NCI-H128 (cell line): ENCODE results near the gene ZMIZ1.

Experiments used
- DNase-seq: peaks from one replicate; lab custom pipeline; 2025; ENCODE audit not compliant: unreplicated experiment; lab: John Stamatoyannopoulos, UW

The ZMIZ1 gene

GRCh38 chr10:79116368-79116767 lies 47.6 kb downstream of the ZMIZ1 start:
- DNase-seq: no peak

GRCh38 chr10:79116801-79117723 lies 48.3 kb downstream of the ZMIZ1 start:
- DNase-seq: no peak

GRCh38 chr10:79118286-79119202 lies 49.8 kb downstream of the ZMIZ1 start:
- no peak for DNase-seq

- DNase-seq: no peak
Measured at GRCh38 chr10:79119306-79119705, 50.5 kb downstream of the ZMIZ1 start.

GRCh38 chr10:79123547-79123963 lies 54.8 kb downstream of the ZMIZ1 start:
- DNase-seq: no peak

- no peak for DNase-seq
Measured at GRCh38 chr10:79124066-79124465, 55.3 kb downstream of the ZMIZ1 start.

- no peak for DNase-seq
Measured at GRCh38 chr10:79125092-79125491, 56.3 kb downstream of the ZMIZ1 start.

GRCh38 chr10:79126351-79127080 lies 57.8 kb downstream of the ZMIZ1 start:
- DNase-seq: no peak

- DNase-seq: no peak
Measured at GRCh38 chr10:79127151-79127961, 58.6 kb downstream of the ZMIZ1 start.

- no peak for DNase-seq
Measured at GRCh38 chr10:79128241-79128922, 59.6 kb downstream of the ZMIZ1 start.

GRCh38 chr10:79128923-79129305 lies 60.1 kb downstream of the ZMIZ1 start:
- no peak for DNase-seq

GRCh38 chr10:79129361-79129997 lies 60.7 kb downstream of the ZMIZ1 start:
- no peak for DNase-seq

- no peak for DNase-seq
Measured at GRCh38 chr10:79130255-79130654, 61.5 kb downstream of the ZMIZ1 start.

- DNase-seq: no peak
Measured at GRCh38 chr10:79130846-79131245, 62.1 kb downstream of the ZMIZ1 start.

- no peak for DNase-seq
Measured at GRCh38 chr10:79131836-79132631, 63.3 kb downstream of the ZMIZ1 start.

GRCh38 chr10:79132681-79133381 lies 64.1 kb downstream of the ZMIZ1 start:
- DNase-seq: no peak

- DNase-seq: no peak
Measured at GRCh38 chr10:79133416-79133815, 64.7 kb downstream of the ZMIZ1 start.

GRCh38 chr10:79135790-79136189 lies 67.0 kb downstream of the ZMIZ1 start:
- DNase-seq: no peak
